IPS DF 6.9 (cell line): Measurements from ENCODE around the gene SLC39A3.

Experiments
- DNase-seq: peaks from one replicate; pipeline ENCODE4 v3.0.0-alpha.2; 2013; ENCODE audit warnings: low read depth, low spot score
- H3K27ac ChIP-seq: one replicate; pipeline ENCODE4 v1.5.1; 2013; ENCODE audit warnings: low read length, control low read depth
- H3K27me3 ChIP-seq: 2 replicates; pipeline ENCODE4 v1.6.1; 2013; ENCODE audit warnings: mild to moderate bottlenecking, low read length; ENCODE audit not compliant: control insufficient read depth, insufficient read depth
- H3K36me3 ChIP-seq: 2 replicates; pipeline ENCODE4 v1.6.1; 2013; ENCODE audit warnings: low read length; ENCODE audit not compliant: control insufficient read depth, insufficient read depth
- H3K4me1 ChIP-seq: 2 replicates; pipeline ENCODE4 v1.6.1; 2013; ENCODE audit warnings: low read length; ENCODE audit not compliant: control insufficient read depth, insufficient read depth
- H3K4me3 ChIP-seq: 2 replicates; pipeline ENCODE4 v1.5.1; 2013; ENCODE audit warnings: mild to moderate bottlenecking, low read length
- H3K9me3 ChIP-seq: 2 replicates; pipeline ENCODE4 v1.6.1; 2013; ENCODE audit warnings: low read length, inconsistent platforms; ENCODE audit not compliant: control insufficient read depth, insufficient read depth
- WGBS: extraction: QIAGEN DNeasy Blood & Tissue Kit; methylation state at CpG from one replicate; pipeline ENCODE4 v1.1.7; 2013; ENCODE audit warnings: mixed read lengths, missing lambda C conversion rate; ENCODE audit not compliant: insufficient read length, insufficient coverage; 5-methylcytosine and 5-hydroxymethylcytosine counted together

SLC39A3 gene

DNA sequence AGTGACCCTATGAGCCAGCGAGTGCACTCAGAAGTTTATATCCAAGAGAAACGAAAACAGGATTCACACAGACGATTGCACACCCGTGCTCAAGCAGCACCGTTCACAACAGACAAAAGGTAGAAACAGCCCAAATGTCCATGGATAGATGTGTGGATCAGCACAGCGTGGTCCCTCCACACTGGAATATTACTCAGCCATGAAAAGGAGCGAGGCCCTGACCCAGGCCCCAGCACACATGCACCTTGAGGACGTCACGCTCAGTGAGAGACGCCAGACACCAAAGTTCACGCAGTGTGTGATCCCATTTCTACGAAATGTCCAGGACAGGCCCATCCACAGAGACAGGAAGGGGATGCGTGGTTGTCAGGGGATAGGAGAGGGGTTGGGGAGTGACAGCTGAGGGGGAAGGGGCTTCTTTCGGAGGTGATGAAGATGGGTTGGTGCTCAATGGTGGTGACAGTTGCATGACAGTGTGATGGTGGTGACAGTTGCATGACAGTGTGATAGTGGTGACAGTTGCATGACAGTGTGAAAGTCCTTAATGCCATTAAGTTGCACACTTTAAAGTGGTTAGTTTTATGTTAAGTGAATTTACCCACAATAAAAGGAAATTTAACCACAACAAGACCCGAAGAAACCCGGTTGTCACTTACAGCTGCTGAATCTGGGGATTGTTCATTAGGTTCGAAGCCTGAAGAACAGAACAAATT, 18.9 kb upstream of the SLC39A3 start:
- no peak for DNase-seq
- H3K27ac ChIP-seq: no peak overlapping the region
- WGBS: no CpG with 5 or more reads among the region's 17 CpGs
- H3K27me3 ChIP-seq: no peaks in the 10 kb centered on the region
- no peak overlapping the region for H3K4me3 ChIP-seq
- H3K36me3 ChIP-seq: peaks cover 60% of the 10 kb centered on the region
- no peaks in the 10 kb centered on the region for H3K4me1 ChIP-seq
- no peaks in the 10 kb centered on the region for H3K9me3 ChIP-seq

DNA sequence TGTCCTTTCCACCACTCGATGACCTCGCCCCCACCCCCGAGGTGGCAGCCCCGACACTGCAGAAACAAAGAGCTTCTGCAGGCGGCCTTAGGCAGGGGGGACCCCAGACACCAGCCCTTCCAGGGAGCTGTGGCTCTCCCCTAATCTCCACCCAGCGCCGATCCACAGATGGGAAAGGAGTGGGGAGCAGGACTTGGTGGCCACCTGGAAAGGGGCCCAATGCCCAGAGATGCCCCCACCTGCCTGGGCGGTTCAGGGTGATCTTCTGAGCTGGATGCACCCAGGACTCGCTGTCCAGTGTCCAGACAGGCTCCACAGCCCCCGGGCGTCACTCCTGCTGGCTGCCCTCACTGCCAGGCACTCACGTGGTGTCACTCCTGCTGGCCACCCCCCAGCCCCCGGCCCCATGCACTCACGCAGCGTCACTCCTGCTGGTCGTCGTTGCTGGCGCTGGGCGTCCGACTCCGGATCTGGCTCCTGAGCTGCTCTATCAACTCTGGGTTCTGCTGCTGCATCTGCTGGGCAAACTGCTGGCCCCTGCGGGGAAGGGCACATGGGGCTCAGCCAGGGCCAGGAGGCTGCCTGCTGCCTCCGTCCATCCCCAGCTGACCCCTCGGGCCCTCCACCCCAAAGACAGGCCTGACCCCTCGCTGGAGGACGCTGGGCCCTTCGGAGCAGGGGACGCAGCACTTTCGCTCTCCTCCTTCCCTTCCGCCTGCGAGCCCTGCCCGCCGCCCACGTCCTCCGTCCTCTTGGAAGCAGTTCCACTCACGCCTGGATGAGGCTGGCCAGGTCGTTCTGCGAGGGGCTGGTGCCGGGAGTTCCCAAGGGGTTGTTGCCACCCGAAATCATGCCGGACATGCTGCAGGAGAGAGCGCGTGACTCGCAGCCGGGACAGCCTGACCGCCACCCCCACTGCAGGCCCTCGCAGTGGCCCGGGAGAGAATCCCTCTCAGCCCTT, 17.4 kb upstream of the SLC39A3 start:
- no peak overlapping the region for H3K27ac ChIP-seq
- no peaks in the 10 kb centered on the region for H3K27me3 ChIP-seq
- no CpG with 5 or more reads among the region's 48 CpGs for WGBS
- DNase-seq: no peak
- no peaks in the 10 kb centered on the region for H3K9me3 ChIP-seq
- no peak overlapping the region; the same call in 1 of the 2 replicates for H3K4me3 ChIP-seq
- peaks cover 47% of the 10 kb centered on the region for H3K36me3 ChIP-seq
- H3K4me1 ChIP-seq: no peaks in the 10 kb centered on the region

DNA sequence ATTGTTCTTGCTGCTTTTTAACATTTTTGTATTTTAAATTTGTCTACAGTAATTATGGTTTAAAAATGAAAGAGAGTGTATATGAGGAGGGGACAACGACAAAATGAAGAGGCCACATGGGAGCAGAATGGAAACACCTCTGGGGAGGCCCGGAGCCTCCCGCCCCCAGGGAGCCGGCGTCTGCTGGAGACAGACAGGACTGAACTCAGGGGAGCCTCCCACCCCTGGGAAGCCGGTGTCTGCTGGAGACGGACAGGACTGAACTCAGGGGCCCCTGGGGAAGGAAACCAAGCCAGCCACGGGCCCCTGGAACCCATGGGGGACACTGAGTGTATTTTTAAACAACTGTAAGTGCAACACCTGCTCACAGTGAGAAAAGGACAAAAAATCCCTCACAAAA, 16.7 kb upstream of the SLC39A3 start:
- Histone ChIP-seq H3K27ac (no peak overlapping the region), H3K27me3 (no peaks in the 10 kb centered on the region), H3K4me1 (no peaks in the 10 kb centered on the region), H3K36me3 (peaks cover 44% of the 10 kb centered on the region), H3K4me3 (no peak overlapping the region), H3K9me3 (no peaks in the 10 kb centered on the region)
- no peak for DNase-seq
- no CpG with 5 or more reads among the region's 8 CpGs for WGBS

DNA sequence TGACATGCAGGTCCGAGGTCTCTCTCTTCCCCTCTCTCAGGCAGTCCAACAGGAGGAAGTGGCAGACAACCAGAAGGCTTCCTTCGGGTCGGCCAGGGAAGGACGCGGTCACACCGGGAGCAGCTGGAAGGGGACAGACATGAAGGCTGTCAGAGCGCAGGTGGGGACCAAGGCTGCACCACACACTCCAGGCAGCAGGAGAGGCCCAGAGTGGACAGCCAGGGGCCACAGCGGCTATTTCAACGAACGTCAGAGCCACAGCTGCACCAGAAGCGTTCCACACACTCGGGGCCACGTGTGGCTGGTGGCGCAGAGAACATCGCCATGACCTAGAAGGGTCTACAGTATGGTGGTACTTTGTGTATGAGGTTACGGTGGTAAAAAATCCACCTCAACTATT, 16.0 kb upstream of the SLC39A3 start:
- Histone ChIP-seq H3K27ac (no peak overlapping the region), H3K9me3 (no peaks in the 10 kb centered on the region), H3K4me3 (no peak overlapping the region), H3K4me1 (no peaks in the 10 kb centered on the region), H3K27me3 (no peaks in the 10 kb centered on the region), H3K36me3 (peaks cover 37% of the 10 kb centered on the region)
- no peak for DNase-seq
- no CpG with 5 or more reads among the region's 16 CpGs for WGBS

DNA sequence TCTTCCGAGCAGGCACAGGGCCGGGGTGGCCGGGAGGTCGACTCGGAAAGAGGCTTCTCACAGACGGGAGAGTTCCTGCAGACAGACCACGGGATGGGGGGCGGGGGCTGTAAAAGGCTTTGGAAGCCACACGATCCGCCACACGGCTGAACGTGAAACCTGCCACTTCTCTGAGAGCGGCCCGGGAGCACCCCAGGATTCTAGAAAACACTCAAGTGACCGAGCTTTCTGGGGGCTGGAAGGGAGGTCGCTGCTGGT, 15.6 kb upstream of the SLC39A3 start:
- no CpG with 5 or more reads among the region's 16 CpGs for WGBS
- no peak overlapping the region for H3K4me3 ChIP-seq
- no peaks in the 10 kb centered on the region for H3K9me3 ChIP-seq
- peaks cover 34% of the 10 kb centered on the region for H3K36me3 ChIP-seq
- no peaks in the 10 kb centered on the region for H3K27me3 ChIP-seq
- no peaks in the 10 kb centered on the region for H3K4me1 ChIP-seq
- H3K27ac ChIP-seq: no peak overlapping the region
- DNase-seq: no peak

DNA sequence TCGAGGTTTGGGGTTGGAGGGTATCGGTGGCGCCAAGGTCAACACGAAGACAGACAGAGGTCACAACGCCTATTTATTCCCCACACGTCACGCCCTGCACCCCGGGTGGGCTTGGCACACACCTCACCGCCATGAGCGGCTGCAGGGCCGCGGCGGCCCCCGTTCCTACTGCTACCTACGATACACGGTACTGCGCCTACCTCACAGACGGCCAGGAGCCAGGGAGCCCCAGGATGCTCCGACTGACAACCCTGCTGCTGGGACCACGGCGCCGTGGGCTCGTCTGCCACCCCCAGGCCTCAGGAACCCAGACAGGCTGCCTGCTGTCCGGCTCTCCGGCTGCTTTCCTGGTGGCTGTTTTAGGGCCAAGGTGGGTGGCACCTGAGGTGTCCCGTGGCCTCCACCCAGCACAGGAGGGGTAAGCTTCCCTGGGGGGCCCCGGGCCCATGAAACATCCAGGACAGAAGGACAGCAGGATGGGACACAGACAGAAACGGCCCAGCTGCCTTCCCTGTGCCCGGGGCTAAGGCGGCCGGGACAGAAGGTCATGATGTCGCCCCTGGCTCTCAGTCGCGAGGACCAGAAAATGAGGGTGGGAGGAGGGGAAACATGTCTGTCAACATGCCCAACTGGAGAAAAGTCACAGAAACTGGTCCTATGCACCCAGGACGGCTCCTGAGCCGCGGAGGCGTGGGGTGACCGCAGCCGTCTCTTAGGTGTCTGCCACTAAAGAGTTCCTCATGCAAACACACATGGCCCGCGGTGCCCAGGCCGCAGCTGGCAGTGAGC, 15.0 kb upstream of the SLC39A3 start:
- Histone ChIP-seq H3K27ac (no peak overlapping the region), H3K4me1 (no peaks in the 10 kb centered on the region), H3K36me3 (peaks cover 34% of the 10 kb centered on the region), H3K27me3 (no peaks in the 10 kb centered on the region), H3K9me3 (no peaks in the 10 kb centered on the region), H3K4me3 (no peak overlapping the region)
- DNase-seq: no peak
- WGBS: no CpG with 5 or more reads among the region's 43 CpGs

DNA sequence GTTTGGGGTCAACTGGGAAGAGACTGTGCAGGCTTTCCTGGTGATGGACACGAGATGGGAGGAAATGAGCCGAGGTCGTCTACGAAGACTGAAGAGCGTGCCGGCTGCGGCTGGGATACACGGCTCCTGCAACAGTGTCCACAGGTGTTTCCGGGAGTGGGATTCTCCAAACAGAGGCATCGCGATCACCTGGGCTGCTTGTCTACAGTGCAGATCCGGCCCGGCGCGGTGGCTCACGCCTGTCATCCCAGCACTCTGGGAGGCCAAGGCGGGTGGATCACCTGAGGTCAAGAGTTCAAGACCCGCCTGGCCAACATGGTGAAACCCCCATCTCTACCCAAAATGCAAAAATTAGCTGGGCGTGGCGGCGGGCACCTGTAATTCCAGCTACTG, 11.6 kb upstream of the SLC39A3 start:
- Histone ChIP-seq H3K9me3 (no peaks in the 10 kb centered on the region), H3K27me3 (no peaks in the 10 kb centered on the region), H3K36me3 (peaks cover 14% of the 10 kb centered on the region), H3K4me3 (no peak overlapping the region), H3K27ac (no peak overlapping the region), H3K4me1 (no peaks in the 10 kb centered on the region)
- WGBS: no CpG with 5 or more reads among the region's 21 CpGs
- DNase-seq: no peak

DNA sequence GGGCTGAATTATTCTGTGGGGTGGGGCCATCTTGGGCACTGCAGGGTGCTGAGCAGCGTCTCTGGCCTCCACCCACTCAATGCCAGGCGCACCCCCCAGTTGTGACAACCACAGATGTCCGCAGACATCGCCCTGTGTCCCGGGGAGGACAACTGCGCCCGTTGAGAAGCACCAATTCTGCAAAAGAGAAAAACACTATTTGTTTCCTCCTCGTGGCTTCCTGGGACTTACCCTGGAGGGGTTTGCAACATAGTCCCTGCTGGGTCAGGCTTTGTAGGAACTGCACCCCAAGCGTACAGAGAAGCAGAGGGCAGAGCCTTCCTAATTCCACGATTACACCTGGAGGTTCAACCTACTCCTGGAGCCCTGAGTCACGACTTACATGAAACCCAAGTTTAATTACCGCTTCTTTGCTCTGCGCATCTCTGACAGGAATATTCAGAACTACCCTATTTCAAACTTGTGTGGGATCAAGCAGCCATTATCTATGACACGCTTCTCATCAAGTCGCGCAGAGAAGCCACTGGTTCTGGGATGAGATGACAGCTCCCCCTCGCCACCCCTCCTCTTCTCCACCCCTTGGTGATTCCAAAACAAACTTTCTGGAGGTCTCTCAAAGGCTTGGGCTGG, 11.1 kb upstream of the SLC39A3 start:
- DNase-seq: no peak
- WGBS: no CpG with 5 or more reads among the region's 17 CpGs

DNA sequence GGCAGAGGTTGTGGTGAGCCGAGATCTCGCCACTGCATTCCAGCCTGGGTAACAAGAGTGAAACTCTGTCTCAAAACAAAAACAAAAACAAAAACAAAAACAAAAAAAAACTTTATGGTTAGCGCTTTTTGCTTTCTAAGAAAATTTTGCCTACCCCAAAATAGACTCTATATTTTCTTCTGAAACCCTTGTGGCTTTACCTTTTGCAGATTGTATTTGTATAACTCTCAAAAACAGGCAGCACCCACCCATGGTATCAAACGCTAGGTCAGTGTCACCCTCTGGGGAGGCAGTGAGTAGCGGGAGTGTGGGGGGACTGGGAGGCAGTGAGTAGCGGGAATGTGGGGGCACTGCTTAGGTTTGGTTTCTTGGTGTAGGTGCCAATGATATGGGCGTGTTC, 7.5 kb upstream of the SLC39A3 start:
- H3K36me3 ChIP-seq: no peaks in the 10 kb centered on the region
- no CpG with 5 or more reads among the region's 7 CpGs for WGBS
- no peaks in the 10 kb centered on the region for H3K4me1 ChIP-seq
- H3K27me3 ChIP-seq: no peaks in the 10 kb centered on the region
- no peak for DNase-seq
- H3K9me3 ChIP-seq: no peaks in the 10 kb centered on the region
- H3K27ac ChIP-seq: no peak overlapping the region
- H3K4me3 ChIP-seq: no peak overlapping the region

More for the DNA sequence above, 11.1 kb upstream of the SLC39A3 start:
- H3K9me3 ChIP-seq: no peaks in the 10 kb centered on the region
- no peak overlapping the region for H3K4me3 ChIP-seq
- peaks cover 13% of the 10 kb centered on the region for H3K36me3 ChIP-seq
- no peaks in the 10 kb centered on the region for H3K27me3 ChIP-seq
- no peak overlapping the region for H3K27ac ChIP-seq
- no peaks in the 10 kb centered on the region for H3K4me1 ChIP-seq

DNA sequence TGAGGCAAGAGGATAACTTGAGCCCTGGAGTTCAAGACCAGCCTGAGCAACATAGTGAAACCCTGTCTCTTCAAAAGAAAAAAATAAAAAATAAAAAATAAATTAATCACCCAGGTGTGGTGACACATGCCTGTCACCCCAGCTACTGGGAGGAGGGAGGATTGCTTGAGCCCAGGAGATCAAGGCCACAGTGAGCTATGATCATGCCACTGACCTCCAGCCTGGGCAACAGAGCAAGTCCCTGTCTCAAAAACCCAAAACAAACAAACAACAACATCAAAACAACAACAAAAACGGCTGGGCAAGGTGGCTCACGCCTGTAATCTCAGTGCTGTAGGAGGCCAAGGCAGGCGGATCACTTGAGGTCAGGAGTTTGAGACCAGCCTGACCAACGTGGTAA, 4.3 kb upstream of the SLC39A3 start:
- Histone ChIP-seq H3K4me1 (no peaks in the 10 kb centered on the region), H3K9me3 (no peaks in the 10 kb centered on the region), H3K4me3 (no peak overlapping the region), H3K36me3 (no peaks in the 10 kb centered on the region), H3K27me3 (no peaks in the 10 kb centered on the region), H3K27ac (no peak overlapping the region)
- no peak for DNase-seq
- no CpG with 5 or more reads among the region's 4 CpGs for WGBS
